Activated T-cell treated with anti-CD3 and anti-CD28 coated beads, Interleukin-2, amount 50 U/mL, for 1 hour (primary cell): Measurements from ENCODE around the gene DUSP12.
A peak's percentile ranks its signal among the peaks of the same experiment; 100 is the strongest.
"Not testable (repeated sequence)": the region's sequence is repeated elsewhere in the genome, so short reads cannot be mapped to it uniquely, and the experiment has no call there.

ENCODE experiments used
- DNase-seq: peaks from one replicate; pipeline ENCODE4 v3.0.0-alpha.2; 2020

DUSP12 gene

GRCh38 chr1:161749509-161750407 is at the start of gene DUSP12:
Gene DUSP12 (plus strand): TSS chr1:161749786. CDS start chr1:161749802, 16 bp downstream.
- peak; percentile 84 for DNase-seq

GRCh38 chr1:161702250-161702649 is 47.3 kb upstream of the DUSP12 start:
- DNase-seq: no peak

GRCh38 chr1:161705537-161705936 is 44.0 kb upstream of the DUSP12 start:
- no peak for DNase-seq

GRCh38 chr1:161706113-161706481 is 43.5 kb upstream of the DUSP12 start:
- no peak for DNase-seq

GRCh38 chr1:161706482-161707347 is 42.9 kb upstream of the DUSP12 start, which contains the start of gene FCRLA:
Gene FCRLA (plus strand): TSS chr1:161707229. CDS start chr1:161707265, 36 bp downstream.
- no peak for DNase-seq

GRCh38 chr1:161707503-161707902 is 42.1 kb upstream of the DUSP12 start:
- DNase-seq: no peak

GRCh38 chr1:161709373-161709772 is 40.2 kb upstream of the DUSP12 start:
- no peak for DNase-seq

GRCh38 chr1:161710560-161710959 is 39.0 kb upstream of the DUSP12 start:
- no peak for DNase-seq

GRCh38 chr1:161718559-161719324 is 30.8 kb upstream of the DUSP12 start:
- DNase-seq: no peak

GRCh38 chr1:161719325-161719611 is 30.3 kb upstream of the DUSP12 start:
- DNase-seq: no peak

GRCh38 chr1:161720422-161720821 is 29.2 kb upstream of the DUSP12 start:
- DNase-seq: no peak

GRCh38 chr1:161720956-161721737 is 28.4 kb upstream of the DUSP12 start, which contains the start of gene FCRLB:
Gene FCRLB (plus strand): TSS chr1:161721544. CDS start chr1:161722673, 1,129 bp downstream.
- no peak for DNase-seq

GRCh38 chr1:161721738-161722343 is 27.7 kb upstream of the DUSP12 start:
- no peak for DNase-seq

GRCh38 chr1:161722406-161722805 is 27.2 kb upstream of the DUSP12 start:
- DNase-seq: no peak

- DNase-seq: no peak
These were observed 26.0 kb upstream of the DUSP12 start for GRCh38 chr1:161723459-161724141.

GRCh38 chr1:161725258-161725907 is 24.2 kb upstream of the DUSP12 start:
- DNase-seq: not testable (repeated sequence)

- DNase-seq: peak; percentile 56
These were observed 23.6 kb upstream of the DUSP12 start for GRCh38 chr1:161725908-161726472.

- peak; percentile 73 for DNase-seq
These were observed 22.9 kb upstream of the DUSP12 start for GRCh38 chr1:161726473-161727255.

GRCh38 chr1:161727256-161727924 is 22.2 kb upstream of the DUSP12 start:
- DNase-seq: no peak
